PFSK-1 (cell line): ENCODE measurements around the gene PAX2.

Source experiments
- FOXP2 ChIP-seq: optimal IDR thresholded peaks from 2 replicates; pipeline ENCODE3; 2011; ENCODE audit warnings: borderline replicate concordance, control low read depth, inconsistent platforms; ENCODE audit not compliant: insufficient read depth; ENCODE audit errors: extremely low read length, extremely low read depth
- POLR2AphosphoS5 ChIP-seq: IDR thresholded peaks from 2 replicates; pipeline ENCODE4 v1.6.1; 2012; ENCODE audit warnings: low read depth, mild to moderate bottlenecking, control low read depth, low read length, moderate library complexity
- REST ChIP-seq, 2 experiments: IDR thresholded peaks; 2 replicates each; pipeline versions ENCODE4 v1.6.1 to v1.8.0; 2011 to 2012; ENCODE audit warnings: low read depth in 2 of 2, low read length in 2 of 2, control low read depth in 1 of 2, inconsistent platforms in 1 of 2, mild to moderate bottlenecking in 1 of 2, moderate library complexity in 1 of 2; ENCODE audit not compliant: insufficient read depth in 1 of 2
- SIN3A ChIP-seq: IDR thresholded peaks from 2 replicates; pipeline ENCODE4 v1.6.1; 2012; ENCODE audit warnings: mild to moderate bottlenecking, low read length, moderate library complexity, borderline replicate concordance; ENCODE audit not compliant: insufficient read depth
- TAF1 ChIP-seq: IDR thresholded peaks from 2 replicates; pipeline ENCODE4 v1.6.1; 2012; ENCODE audit warnings: low read length, control low read depth, borderline replicate concordance; ENCODE audit not compliant: insufficient read depth

Gene PAX2

GRCh38 chr10:100874702-100875483, 129.5 kb downstream of the PAX2 start:
- TF ChIP-seq FOXP2 (no peak), TAF1 (no peak), REST (IDR thresholded peaks at IDR 0.05; ENCODE audit: insufficient read depth in 1 of 2, low read depth in 2 of 2, low read length in 2 of 2) (no peak), SIN3A (no peak), POLR2AphosphoS5 (no peak)

- TF ChIP-seq FOXP2 (no peak), TAF1 (no peak), SIN3A (no peak), REST (IDR thresholded peaks at IDR 0.05; ENCODE audit: insufficient read depth in 1 of 2, low read depth in 2 of 2, low read length in 2 of 2) (no peak), POLR2AphosphoS5 (no peak)
These were observed 130.2 kb downstream of the PAX2 start for GRCh38 chr10:100875484-100876166.

- TF ChIP-seq REST (IDR thresholded peaks at IDR 0.05; ENCODE audit: insufficient read depth in 1 of 2, low read depth in 2 of 2, low read length in 2 of 2) (no peak), SIN3A (no peak), FOXP2 (no peak), TAF1 (no peak), POLR2AphosphoS5 (no peak)
These were observed 131.4 kb downstream of the PAX2 start for GRCh38 chr10:100876585-100877460.

- no peak for TF ChIP-seq FOXP2
- TF ChIP-seq TAF1 = no peak
- TF ChIP-seq POLR2AphosphoS5 = no peak
- TF ChIP-seq REST (IDR thresholded peaks at IDR 0.05; ENCODE audit: insufficient read depth in 1 of 2, low read depth in 2 of 2, low read length in 2 of 2) = no peak
- no peak for TF ChIP-seq SIN3A
These were observed 132.1 kb downstream of the PAX2 start for GRCh38 chr10:100877461-100877850.
